HepG2 (cell line): ENCODE measurements around the gene MAPK9.

ENCODE experiments used
- KLF12 ChIP-seq: sonication (generic); formaldehyde crosslinking; IDR thresholded peaks from 2 replicates; pipeline ENCODE4 v1.4.0; 2020; ENCODE audit warnings: missing genetic modification reagents, borderline replicate concordance
- TF ChIP-seq, protein P1 (sequence below): sonication (generic); formaldehyde crosslinking; IDR thresholded peaks from 2 replicates; pipeline ENCODE4 v1.4.0; 2020; ENCODE audit warnings: missing genetic modification reagents

DNA sequence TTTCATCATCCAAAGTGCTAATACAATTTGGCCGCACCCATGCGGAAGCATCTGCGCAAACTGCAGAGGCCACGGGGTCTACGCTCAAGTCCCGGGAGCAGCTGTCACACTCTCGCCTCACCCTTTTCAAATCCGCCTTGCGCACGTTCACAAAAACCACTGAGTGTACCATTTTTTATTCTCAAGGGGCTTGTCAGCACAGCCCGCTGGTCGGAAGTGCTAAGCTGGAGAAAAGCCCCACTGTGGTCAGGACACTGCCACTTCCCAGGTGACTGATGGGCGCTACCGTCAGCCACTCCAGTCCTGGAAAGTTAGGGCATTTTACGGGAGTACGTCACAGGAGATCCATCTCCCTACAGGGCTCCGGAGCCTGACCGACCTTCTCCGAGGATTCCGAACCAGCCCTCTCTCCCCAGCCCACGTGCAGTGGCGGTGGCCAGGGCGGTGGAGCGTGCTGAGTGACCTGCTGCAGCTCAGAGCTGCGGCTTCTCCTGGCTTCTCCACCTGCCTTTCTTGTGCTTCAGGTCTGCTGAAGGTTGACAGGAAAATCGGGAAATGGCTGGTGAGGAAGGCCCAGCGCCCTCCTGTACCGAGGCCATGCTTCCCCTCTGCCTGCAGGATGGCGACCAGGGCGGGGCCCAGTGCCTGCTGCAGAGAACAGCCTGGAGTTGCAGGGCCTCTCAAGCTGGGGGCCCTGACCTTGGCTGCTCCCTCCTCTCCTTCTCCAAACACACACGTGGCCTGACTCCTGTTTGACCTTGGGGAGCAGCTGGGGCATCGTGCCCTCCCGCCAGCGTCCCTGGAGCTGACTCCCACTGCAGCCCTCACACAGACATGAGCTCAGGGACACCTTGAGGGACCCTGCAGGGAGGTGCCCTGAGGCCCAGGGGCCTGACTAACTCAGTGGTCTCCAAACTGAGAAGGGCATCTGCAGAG, 97.2 kb downstream of the MAPK9 start:
- TF ChIP-seq, protein P1, sequence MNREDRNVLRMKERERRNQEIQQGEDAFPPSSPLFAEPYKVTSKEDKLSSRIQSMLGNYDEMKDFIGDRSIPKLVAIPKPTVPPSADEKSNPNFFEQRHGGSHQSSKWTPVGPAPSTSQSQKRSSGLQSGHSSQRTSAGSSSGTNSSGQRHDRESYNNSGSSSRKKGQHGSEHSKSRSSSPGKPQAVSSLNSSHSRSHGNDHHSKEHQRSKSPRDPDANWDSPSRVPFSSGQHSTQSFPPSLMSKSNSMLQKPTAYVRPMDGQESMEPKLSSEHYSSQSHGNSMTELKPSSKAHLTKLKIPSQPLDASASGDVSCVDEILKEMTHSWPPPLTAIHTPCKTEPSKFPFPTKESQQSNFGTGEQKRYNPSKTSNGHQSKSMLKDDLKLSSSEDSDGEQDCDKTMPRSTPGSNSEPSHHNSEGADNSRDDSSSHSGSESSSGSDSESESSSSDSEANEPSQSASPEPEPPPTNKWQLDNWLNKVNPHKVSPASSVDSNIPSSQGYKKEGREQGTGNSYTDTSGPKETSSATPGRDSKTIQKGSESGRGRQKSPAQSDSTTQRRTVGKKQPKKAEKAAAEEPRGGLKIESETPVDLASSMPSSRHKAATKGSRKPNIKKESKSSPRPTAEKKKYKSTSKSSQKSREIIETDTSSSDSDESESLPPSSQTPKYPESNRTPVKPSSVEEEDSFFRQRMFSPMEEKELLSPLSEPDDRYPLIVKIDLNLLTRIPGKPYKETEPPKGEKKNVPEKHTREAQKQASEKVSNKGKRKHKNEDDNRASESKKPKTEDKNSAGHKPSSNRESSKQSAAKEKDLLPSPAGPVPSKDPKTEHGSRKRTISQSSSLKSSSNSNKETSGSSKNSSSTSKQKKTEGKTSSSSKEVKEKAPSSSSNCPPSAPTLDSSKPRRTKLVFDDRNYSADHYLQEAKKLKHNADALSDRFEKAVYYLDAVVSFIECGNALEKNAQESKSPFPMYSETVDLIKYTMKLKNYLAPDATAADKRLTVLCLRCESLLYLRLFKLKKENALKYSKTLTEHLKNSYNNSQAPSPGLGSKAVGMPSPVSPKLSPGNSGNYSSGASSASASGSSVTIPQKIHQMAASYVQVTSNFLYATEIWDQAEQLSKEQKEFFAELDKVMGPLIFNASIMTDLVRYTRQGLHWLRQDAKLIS (CRISPR knock-in tag): no peak
- TF ChIP-seq KLF12 (CRISPR knock-in tag): no peak
